NCI-H2196 (cell line): ENCODE data around the gene GATAD2A.
A peak's percentile ranks its signal among the peaks of the same experiment; 100 is the strongest.
"Not testable (repeated sequence)": the region's sequence is repeated elsewhere in the genome, so short reads cannot be mapped to it uniquely, and the experiment has no call there.

ENCODE experiments used
- DNase-seq: peaks from one replicate; lab custom pipeline; 2025; ENCODE audit not compliant: unreplicated experiment; lab: John Stamatoyannopoulos, UW

Gene GATAD2A

DNA sequence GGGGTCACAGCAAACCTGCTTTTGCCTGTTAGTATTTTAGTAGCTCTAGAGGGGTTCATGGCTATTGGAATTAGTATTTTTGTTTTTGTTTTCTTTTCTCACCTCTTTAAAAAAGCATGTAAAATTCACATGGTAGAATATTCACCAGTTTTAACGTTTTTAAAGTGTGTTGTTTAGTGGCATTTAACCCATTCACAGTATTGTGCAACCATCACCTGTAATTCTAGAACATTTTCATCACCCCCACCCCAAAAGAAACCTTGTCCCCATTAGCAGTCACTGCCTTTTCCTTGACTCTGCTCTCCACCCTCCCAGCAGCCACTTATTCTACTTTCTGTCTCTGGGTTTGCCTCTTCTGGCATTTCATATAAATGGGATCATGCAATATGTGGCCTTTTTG is 39.8 kb downstream of the GATAD2A start:
- DNase-seq = no peak

DNA sequence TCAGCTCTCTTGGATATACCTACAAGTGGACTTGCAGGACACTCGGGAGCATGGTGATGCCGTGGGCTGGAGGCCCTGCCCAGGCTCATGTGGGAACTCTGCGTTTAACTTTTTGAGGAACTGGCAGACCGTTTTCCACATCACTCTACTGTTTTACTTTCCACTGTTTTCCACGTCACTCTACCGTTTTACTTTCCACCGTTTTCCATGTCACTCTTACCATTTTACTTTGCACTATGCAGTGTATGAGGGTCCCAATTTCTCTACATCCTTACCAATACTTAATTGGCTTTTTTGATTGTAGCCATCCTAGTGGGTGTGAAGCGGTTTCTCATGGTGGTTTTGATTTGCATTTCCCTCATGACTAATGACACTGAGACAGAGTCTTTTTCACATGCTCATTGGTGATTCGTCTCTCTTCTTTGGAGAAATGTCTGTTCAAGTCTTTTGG is 40.5 kb downstream of the GATAD2A start:
- DNase-seq = no peak

DNA sequence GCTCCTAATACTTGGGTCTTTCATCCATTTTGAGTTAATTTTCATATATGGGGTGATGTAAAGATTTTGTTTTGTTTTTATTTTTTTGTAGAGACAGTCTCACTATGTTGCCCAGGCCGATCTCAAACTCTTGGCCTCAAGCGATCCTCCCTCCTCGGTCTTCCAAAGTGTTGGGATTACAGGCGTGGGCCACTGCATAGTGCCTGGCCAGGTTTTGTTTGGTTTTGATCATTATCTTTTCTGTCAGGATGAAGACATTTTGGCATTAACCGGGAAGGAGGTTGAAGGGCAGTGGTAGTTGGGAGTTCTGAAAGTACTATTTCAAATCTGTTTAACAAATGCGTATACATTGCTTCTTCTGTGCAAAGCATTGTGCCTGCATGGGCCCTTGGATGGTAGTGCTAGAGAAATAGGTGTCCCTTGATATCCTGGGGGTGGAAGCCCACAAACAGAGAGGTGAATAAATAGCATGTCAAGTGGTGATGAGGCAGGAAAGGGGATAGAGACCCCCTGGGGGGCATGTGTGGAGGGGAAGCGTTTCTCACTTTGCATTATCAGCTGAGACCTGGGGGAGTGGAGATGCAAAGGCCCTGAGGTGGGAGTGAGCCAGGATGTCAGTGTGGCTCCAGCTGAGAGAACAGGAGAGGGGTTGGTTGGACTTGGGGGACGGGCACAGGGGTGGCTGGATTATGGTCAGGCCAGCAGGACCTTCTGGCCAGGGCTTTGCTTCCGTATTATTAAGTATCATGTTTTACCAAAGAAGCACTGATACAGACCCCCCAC is 41.4 kb downstream of the GATAD2A start:
- DNase-seq = no peak

- no peak for DNase-seq
These were observed 42.2 kb downstream of the GATAD2A start for GRCh38 chr19:19447536-19448237.

DNA sequence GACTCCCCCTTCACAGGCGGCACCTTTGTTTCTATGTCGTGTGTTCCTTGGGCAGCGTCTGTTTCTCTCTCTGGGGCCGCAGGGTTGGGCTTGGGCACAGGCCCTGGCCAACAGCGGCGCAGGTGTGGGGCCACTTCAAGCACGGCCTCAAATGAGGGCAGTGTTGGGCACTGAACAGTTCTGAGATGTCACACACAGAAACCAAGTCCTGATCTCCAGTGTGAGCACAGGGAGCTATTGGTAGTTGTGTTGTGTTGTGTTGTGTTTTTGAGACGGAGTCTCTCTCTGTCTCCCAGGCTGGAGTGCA is 42.7 kb downstream of the GATAD2A start:
- no peak for DNase-seq

DNA sequence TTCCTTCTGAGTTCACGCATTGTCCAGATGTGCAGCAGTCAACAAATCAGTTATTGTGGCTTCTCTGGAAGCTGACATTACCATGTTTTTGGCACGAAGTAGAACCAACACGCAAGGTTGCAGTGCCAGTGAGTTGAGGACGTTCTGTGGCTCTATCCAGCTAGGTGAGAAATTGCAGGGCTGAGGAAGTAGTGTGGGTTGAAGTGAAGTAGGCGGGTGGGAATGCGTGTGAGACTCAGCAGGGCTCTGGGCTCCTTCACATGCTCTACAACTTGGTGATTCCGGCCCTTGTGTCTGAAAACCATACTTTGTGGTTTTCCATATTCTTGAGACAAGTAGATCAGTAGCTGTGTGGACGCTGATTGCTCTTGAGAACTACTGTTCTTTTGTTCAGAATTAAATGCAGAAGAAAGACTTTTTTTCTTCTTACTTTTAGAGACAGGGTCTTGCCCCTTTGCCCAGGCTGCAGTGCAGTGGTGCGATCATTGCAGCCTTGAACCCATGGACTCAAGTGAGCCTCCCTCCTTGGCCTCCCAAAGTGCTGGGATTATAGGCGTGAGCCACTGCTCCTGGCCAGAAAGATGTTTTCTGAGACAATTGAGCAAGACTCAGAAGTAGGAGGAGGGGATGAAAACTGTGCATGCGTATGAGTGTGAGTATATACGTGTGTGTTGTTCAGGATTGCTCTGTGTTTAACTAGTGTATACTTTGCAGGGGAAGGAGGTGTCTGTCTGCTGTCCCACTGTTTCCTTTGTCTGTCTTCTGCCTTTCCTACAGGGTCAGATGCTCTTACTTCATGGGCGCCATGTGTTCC is 46.2 kb downstream of the GATAD2A start:
- DNase-seq = no peak

GRCh38 chr19:19452243-19453124 is 47.0 kb downstream of the GATAD2A start:
- DNase-seq = no peak

- no peak for DNase-seq
These were observed 47.6 kb downstream of the GATAD2A start for GRCh38 chr19:19453125-19453454.

DNA sequence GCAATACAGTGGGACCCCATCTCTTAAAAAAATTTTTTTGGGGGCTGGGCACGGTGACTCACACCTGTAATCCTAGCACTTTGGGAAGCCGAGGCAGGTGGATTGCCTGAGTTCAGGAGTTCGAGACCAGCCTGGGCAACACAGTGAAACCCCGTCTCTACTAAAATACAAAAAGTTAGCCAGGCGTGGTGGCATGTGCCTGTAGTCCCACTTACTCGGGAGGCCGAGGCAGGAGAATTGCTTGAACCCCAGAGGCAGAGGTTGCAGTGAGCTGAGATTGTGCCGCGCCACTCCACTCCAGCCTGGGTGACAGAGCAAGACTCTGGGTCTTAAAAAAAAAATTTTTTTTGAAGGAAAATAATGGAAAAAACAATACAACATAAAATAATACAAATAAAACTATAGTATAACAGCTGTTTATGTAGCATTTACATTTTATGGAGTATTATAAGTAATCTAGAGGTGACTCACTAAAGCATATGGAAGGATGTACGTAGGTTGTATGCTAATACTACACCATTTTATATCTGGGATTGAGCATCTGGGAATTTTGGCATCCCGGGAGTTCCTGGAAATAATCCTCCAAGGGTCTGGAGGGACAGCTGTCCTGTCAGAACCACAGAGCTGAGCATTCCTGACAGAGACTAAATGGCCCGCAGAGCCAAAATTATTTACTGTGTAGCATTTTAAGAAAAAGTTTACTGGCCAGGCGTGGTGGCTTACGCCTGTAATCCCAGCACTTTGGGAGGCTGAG is 49.9 kb downstream of the GATAD2A start:
- not testable (repeated sequence) for DNase-seq

DNA sequence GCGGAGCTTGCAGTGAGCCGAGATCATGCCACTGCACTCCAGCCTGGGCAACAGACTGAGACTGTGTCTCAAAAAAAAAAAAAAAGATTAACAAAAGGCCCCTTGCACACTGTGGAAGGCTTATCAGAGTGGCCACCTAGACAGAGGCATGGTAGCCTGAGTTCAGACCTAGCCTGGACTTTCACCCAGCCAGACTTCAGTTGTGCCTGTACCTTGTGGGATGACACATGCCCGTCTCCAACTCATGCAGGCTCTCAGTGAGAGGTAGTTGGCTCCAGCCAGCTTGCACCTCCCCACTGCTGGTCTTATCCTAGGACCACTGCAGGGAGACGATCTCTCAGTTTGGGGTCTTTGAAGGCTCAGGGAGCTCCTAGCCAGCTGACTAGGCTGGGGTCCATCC is 52.2 kb downstream of the GATAD2A start:
- DNase-seq = no peak

- DNase-seq = no peak
These were observed 52.8 kb downstream of the GATAD2A start for GRCh38 chr19:19458110-19458816.

- DNase-seq = no peak
These were observed 53.6 kb downstream of the GATAD2A start for GRCh38 chr19:19459073-19459472.

GRCh38 chr19:19459707-19460251 is 54.3 kb downstream of the GATAD2A start:
- DNase-seq = no peak

- no peak for DNase-seq
These were observed 54.8 kb downstream of the GATAD2A start for GRCh38 chr19:19460258-19460731.

GRCh38 chr19:19460761-19461265 is 55.3 kb downstream of the GATAD2A start:
- no peak for DNase-seq

DNA sequence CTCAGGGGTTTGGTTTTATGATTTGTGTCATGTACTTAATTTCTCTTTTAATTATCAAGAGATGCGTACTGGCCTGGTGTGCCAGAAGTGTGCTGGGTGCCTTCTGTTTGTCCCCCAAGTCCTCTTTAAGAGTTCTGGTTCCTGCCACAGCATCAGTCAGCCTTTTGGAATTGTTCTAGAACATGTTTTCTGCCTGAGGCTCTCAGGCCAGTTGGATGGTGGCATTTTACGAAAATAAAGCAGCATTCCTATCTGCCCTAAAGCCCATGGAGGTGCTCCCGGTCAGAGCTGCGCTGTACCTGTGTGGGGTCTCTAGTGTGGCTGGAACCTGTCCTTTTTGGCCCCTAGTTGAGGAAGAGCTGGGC is 55.8 kb downstream of the GATAD2A start:
- no peak for DNase-seq

DNA sequence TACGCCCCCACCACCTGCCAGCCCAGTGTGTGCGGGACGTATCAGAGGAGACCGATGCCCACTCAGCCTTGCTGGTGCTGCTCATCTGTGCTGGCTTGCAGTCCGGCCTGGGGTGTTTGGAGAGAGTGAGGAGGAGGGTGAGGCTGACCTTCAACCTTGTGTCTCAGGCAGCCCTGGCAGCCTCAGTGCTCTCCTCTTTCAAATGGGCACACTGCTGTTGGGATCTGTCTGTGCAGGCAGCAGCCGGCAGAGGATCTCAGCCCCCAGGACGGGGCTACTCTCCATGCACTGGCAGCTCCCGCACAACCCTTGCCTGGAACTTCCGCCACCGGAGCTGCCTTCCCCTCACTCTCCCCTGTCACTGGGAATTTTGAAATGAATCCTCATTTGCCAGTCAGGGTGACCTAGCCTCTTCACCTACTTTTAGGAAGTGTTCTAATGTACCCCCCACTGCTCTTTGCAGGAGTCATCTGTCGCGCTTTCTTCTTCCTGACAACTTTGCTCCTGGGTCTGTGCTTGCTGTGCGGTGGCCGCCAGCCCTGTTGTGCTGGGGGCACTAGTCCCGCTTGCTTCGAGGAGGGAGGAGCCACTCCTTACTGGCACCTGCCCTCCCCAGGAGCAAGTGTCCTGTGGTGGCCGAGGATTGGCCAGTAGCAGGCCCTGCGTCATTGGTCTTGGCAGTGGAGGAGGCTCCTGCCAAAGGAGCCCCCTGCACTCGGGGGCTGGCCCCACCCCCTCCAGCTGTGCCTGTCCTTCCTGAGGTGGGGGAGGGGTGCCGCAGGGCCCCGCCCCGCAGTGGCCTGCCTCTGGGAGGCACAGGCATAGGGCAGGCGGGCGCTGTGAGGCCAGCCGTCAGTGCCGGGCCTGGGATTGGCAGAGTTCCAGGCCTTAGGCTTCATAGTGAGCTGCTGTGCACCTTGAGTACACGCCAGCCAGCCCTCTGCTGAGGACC is 56.5 kb downstream of the GATAD2A start:
- DNase-seq = peak; percentile 27
